Activated CD4-positive, alpha-beta T cell treated with anti-CD3 and anti-CD28 coated beads for 36 hours (primary cell): ENCODE data around the gene NUAK1. TPM values are rescaled to one million over a fixed set of nuclear protein-coding genes. Genes with fewer than 3 reads are reported as not detected.
A peak's percentile ranks its signal among the peaks of the same experiment; 100 is the strongest.

Source experiments
- ATAC-seq: fragments of 200-7000 bp; cut with Tn5 transposase; one replicate; pipeline ENCODE4 v1.10.0; 2021; ENCODE audit warnings: mild to moderate bottlenecking, moderate library complexity
- CTCF ChIA-PET: fragments of 350-600 bp; sonication (Branson Sonifier 250); formaldehyde crosslinking; loops from one replicate; lab custom pipeline; 2021; ENCODE audit warnings: antibody characterized with exemption; lab: Charles Lee
- POLR2A ChIA-PET: fragments of 350-600 bp; sonication (Branson Sonifier 250); formaldehyde crosslinking; loops from one replicate; lab custom pipeline; 2021; ENCODE audit warnings: antibody characterized with exemption, inconsistent platforms; lab: Charles Lee
- DNase-seq: peaks from one replicate; pipeline ENCODE4 v3.0.0-alpha.2; 2020
- H3K27ac Mint-ChIP-seq: one replicate; pipeline ENCODE4 v1.8.0; 2021; ENCODE audit warnings: mixed read lengths
- H3K27me3 Mint-ChIP-seq: one replicate; pipeline ENCODE4 v1.8.0; 2021; ENCODE audit warnings: mixed read lengths
- H3K36me3 Mint-ChIP-seq: one replicate; pipeline ENCODE4 v1.8.0; 2021; ENCODE audit warnings: low read depth, mixed read lengths
- H3K4me1 Mint-ChIP-seq: one replicate; pipeline ENCODE4 v1.8.0; 2021; ENCODE audit warnings: mixed read lengths
- H3K4me3 Mint-ChIP-seq: one replicate; pipeline ENCODE4 v1.8.0; 2021; ENCODE audit warnings: mild to moderate bottlenecking, moderate library complexity, mixed read lengths
- H3K9me3 Mint-ChIP-seq: one replicate; pipeline ENCODE4 v1.8.0; 2021; ENCODE audit warnings: low read depth, mixed read lengths
- intact Hi-C, 2 experiments: fragments of 100-400 bp; cut with DNase I in 1 of 2; cut with micrococcal nuclease in 1 of 2; formaldehyde crosslinking; loops; one replicate each; pipeline versions ENCODE4 v1.14.2 to v1.15.1; 2022 to 2024; cut with DNase I, micrococcal nuclease
- total RNA-seq, 2 experiments: library from RNA; stranded (reverse); gene quantifications; one replicate each; pipeline ENCODE4 v1.2.3, GENCODE V29; 2021

The NUAK1 gene
- total RNA-seq, 2 experiments from 2014 or later, result not detected

DNA sequence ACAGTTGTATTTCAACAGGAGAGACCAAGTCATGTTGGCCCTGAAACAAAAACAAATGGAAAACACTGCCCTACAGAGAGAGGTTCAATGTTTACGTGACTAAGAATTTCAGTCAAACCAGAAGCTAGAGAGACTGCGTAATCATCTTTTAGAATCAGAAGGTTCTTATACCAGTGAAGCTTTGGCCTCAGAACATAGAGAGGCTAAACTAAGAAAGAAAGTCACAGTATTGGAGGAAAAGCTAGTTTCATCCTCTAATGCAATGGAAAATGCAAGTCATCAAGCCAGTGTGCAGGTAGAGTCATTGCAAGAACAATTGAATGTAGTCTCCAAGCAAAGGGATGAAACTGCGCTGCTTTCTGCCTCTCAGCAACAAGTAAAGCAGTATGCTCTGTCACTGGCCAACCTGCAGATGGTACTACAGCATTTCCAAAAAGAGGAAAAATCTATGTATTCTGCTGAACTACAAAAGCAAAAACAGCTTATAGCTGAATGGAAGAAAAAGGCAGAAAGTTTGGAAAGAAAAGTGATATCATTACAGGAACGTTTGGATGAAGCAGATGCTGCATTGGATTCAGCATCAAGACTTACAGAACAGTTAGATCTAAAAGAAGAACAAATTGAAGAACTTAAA, 32.5 kb upstream of the NUAK1 start:
- DNase-seq (peak; percentile 33), ATAC-seq (peak; percentile 92)
- H3K27me3 Mint-ChIP-seq, result peaks cover 13% of the 10 kb centered on the region
- intact Hi-C loops, result loop anchor here in 1 of 2 experiments (2.0 kb wide), 1 partner anchor 52 kb away; no protein-coding TSS in a partner anchor
- H3K36me3 Mint-ChIP-seq, result no peaks in the 10 kb centered on the region
- POLR2A ChIA-PET, result no interaction called here
- H3K27ac Mint-ChIP-seq, result no peak overlapping the region
- H3K4me3 Mint-ChIP-seq, result no peak overlapping the region
- peaks cover 2% of the 10 kb centered on the region for H3K9me3 Mint-ChIP-seq
- H3K4me1 Mint-ChIP-seq, result peaks cover 7% of the 10 kb centered on the region
- CTCF ChIA-PET, result interaction anchor here (1.3 to 2.1 kb wide), 2 partner anchors 52 to 113 kb away, joined by 3 to 10 read pairs; no protein-coding TSS in a partner anchor

- Mint-ChIP-seq H3K4me3 (no peak overlapping the region), H3K4me1 (peaks cover 7% of the 10 kb centered on the region), H3K9me3 (peaks cover 2% of the 10 kb centered on the region), H3K36me3 (no peaks in the 10 kb centered on the region), H3K27me3 (peaks cover 18% of the 10 kb centered on the region), H3K27ac (no peak overlapping the region)
- intact Hi-C loops, result loop anchor here in 1 of 2 experiments (2.0 kb wide), 1 partner anchor 53 kb away; no protein-coding TSS in a partner anchor
- no peak for DNase-seq
- no peak for ATAC-seq
- ChIA-PET CTCF (interaction anchor here (2.1 kb wide), 1 partner anchor 53 kb away, joined by 10 read pairs; no protein-coding TSS in a partner anchor), POLR2A (no interaction called here)
Measured at GRCh38 chr12:106170285-106170684, 31.5 kb upstream of the NUAK1 start.

DNA sequence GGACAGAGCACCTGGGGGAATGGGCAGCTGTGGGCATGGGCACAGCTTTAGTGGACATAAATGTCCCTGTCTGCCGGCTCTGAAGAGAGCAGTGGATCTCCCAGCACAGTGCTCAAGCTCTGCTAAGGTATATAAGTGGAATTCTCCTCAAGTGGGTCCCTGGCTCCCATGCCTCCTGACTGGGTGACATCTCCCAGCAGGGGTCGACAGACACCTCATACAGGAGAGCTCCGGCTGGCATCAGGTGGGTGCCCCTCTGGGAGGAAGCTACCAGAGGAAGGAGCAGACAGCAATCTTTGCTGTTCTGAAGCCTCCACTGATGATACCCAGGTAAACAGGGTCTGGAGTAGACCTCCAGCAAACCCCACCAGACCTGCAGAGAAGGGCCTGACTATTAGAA, 25.0 kb upstream of the NUAK1 start:
- ChIA-PET CTCF (interaction anchor here (0.6 kb wide), 1 partner anchor 1067 kb away, joined by 3 read pairs; no protein-coding TSS in a partner anchor), POLR2A (no interaction called here)
- Mint-ChIP-seq H3K27me3 (peaks cover 32% of the 10 kb centered on the region), H3K4me3 (no peak overlapping the region), H3K4me1 (no peaks in the 10 kb centered on the region), H3K36me3 (no peaks in the 10 kb centered on the region), H3K9me3 (peaks cover under 1% of the 10 kb centered on the region), H3K27ac (no peak overlapping the region)
- intact Hi-C loops, result no loop called here
- no peak for DNase-seq
- ATAC-seq, result no peak

DNA sequence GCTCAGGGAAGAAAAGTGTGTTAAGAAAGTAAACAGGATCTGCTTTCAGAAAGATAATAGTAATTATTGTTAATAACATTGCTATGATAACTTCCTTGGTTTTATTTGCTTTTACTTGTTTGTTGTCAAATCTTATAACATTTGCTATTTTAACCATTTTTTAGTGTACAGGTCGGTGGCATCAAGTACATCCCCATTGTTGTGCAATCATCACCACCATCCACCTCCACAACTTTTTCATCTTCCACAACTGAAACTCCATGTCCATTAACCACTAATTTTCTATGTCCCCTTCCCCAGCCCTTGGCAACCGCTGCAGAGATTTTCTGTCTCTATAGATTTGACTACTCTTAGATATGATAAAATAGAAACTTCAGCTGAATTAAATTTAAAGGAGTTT, 22.7 kb upstream of the NUAK1 start:
- no peak for ATAC-seq
- POLR2A ChIA-PET, result no interaction called here
- CTCF ChIA-PET, result interaction anchor here (0.6 kb wide), 1 partner anchor 120 kb away, joined by 3 read pairs; no protein-coding TSS in a partner anchor
- Mint-ChIP-seq H3K4me3 (no peak overlapping the region), H3K27me3 (peaks cover 26% of the 10 kb centered on the region), H3K27ac (no peak overlapping the region), H3K4me1 (no peaks in the 10 kb centered on the region), H3K9me3 (no peaks in the 10 kb centered on the region), H3K36me3 (no peaks in the 10 kb centered on the region)
- no peak for DNase-seq
- intact Hi-C loops, result no loop called here

DNA sequence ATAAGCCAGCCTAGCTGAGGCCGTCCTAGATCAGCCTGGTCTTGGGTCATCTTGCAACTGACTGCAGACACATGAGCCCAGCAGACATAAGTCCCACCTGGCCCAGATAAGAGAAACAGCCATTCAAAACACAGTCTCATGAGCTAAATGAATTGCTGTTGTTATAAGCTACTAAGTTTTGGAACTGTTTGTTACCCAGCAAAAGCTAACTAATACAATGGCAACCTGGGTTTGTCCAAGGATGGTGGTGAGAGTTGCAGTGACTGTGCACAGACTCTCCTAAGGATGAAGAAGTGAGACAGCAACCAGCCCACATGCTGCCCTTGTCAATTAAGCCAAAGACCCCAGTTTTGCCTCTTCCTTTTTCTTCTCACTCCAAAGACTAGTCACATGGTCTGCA, 22.2 kb upstream of the NUAK1 start:
- Mint-ChIP-seq H3K27ac (no peak overlapping the region), H3K27me3 (peaks cover 24% of the 10 kb centered on the region), H3K4me1 (no peaks in the 10 kb centered on the region), H3K4me3 (no peak overlapping the region), H3K9me3 (no peaks in the 10 kb centered on the region), H3K36me3 (no peaks in the 10 kb centered on the region)
- intact Hi-C loops, result no loop called here
- DNase-seq, result no peak
- ChIA-PET CTCF (no interaction called here), POLR2A (no interaction called here)
- ATAC-seq, result no peak

- DNase-seq, result no peak
- H3K9me3 Mint-ChIP-seq, result no peaks in the 10 kb centered on the region
- ChIA-PET POLR2A (no interaction called here), CTCF (interaction anchor here (1.8 to 1.9 kb wide), 2 partner anchors 21 to 66 kb away, joined by 4 to 5 read pairs; no protein-coding TSS in a partner anchor)
- H3K27ac Mint-ChIP-seq, result no peak overlapping the region
- no peaks in the 10 kb centered on the region for H3K4me1 Mint-ChIP-seq
- no peaks in the 10 kb centered on the region for H3K36me3 Mint-ChIP-seq
- intact Hi-C loops, result no loop called here
- H3K4me3 Mint-ChIP-seq, result no peak overlapping the region
- no peak for ATAC-seq
- H3K27me3 Mint-ChIP-seq, result peaks cover 17% of the 10 kb centered on the region
Measured at GRCh38 chr12:106157802-106158201, 19.0 kb upstream of the NUAK1 start.

DNA sequence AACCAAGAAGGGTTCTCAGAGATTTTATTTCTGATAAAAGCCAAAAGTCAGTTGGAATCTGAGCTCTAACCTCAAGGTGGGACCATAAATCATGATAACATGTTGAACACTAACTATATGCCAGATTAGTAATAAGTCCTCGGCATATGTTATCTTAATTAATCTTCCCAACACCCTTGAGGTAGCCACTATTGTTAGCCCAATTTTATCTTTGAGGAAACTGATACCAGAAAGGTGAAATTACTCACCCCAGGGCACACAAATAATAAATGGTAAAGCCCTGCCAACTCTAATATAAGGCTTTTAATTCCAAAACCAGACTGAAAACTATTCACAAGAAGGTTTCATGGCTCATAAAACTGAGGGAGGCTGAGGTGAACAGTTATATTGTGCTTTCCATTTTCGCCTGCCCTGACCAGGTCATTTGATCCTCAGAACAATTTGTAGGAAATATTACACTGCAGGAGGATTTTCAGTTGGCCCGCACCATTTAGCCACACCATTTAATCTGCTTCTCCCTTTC, 16.1 kb upstream of the NUAK1 start:
- H3K4me3 Mint-ChIP-seq, result no peak overlapping the region
- H3K4me1 Mint-ChIP-seq, result no peaks in the 10 kb centered on the region
- POLR2A ChIA-PET, result no interaction called here
- CTCF ChIA-PET, result interaction anchor here (1.0 to 1.4 kb wide), 2 partner anchors 18 to 734 kb away, joined by 3 read pairs; no protein-coding TSS in a partner anchor
- H3K9me3 Mint-ChIP-seq, result no peaks in the 10 kb centered on the region
- no peaks in the 10 kb centered on the region for H3K36me3 Mint-ChIP-seq
- intact Hi-C loops, result no loop called here
- no peak overlapping the region for H3K27ac Mint-ChIP-seq
- peaks cover 11% of the 10 kb centered on the region for H3K27me3 Mint-ChIP-seq
- DNase-seq (no peak), ATAC-seq (no peak)

DNA sequence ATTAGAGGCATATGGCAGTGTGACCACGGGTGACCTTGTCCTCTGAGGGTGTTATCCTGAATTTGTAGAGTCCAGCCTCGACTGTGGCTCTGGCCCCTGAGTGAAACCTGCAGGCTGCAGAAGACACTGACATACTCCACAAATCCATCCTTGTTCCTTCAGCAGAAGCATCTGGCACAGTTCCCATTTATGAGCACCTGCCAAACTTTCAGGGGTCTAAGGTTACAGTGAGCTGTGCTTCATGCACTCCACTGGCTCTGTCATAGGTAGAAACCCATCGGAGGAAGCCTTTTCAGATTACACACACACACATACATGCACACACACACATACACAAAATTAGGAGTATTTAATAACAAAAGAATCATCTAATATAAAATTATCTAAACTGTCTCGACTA, 13.6 kb upstream of the NUAK1 start:
- Mint-ChIP-seq H3K9me3 (no peaks in the 10 kb centered on the region), H3K36me3 (no peaks in the 10 kb centered on the region), H3K4me1 (no peaks in the 10 kb centered on the region), H3K27ac (no peak overlapping the region), H3K4me3 (no peak overlapping the region), H3K27me3 (peaks cover 16% of the 10 kb centered on the region)
- no peak for ATAC-seq
- POLR2A ChIA-PET, result no interaction called here
- intact Hi-C loops, result no loop called here
- no peak for DNase-seq
- CTCF ChIA-PET, result interaction anchor here (2.4 kb wide), 1 partner anchor 16 kb away, joined by 7 read pairs; no protein-coding TSS in a partner anchor

- Mint-ChIP-seq H3K4me3 (no peak overlapping the region), H3K9me3 (no peaks in the 10 kb centered on the region), H3K4me1 (no peaks in the 10 kb centered on the region), H3K27ac (no peak overlapping the region), H3K27me3 (peaks cover 23% of the 10 kb centered on the region), H3K36me3 (no peaks in the 10 kb centered on the region)
- no peak for DNase-seq
- no peak for ATAC-seq
- ChIA-PET POLR2A (no interaction called here), CTCF (interaction anchor here (1.2 kb wide), 2 partner anchors 13 to 14 kb away, joined by 5 to 7 read pairs; no protein-coding TSS in a partner anchor)
- intact Hi-C loops, result no loop called here
Measured at GRCh38 chr12:106150555-106150954, 11.8 kb upstream of the NUAK1 start.

DNA sequence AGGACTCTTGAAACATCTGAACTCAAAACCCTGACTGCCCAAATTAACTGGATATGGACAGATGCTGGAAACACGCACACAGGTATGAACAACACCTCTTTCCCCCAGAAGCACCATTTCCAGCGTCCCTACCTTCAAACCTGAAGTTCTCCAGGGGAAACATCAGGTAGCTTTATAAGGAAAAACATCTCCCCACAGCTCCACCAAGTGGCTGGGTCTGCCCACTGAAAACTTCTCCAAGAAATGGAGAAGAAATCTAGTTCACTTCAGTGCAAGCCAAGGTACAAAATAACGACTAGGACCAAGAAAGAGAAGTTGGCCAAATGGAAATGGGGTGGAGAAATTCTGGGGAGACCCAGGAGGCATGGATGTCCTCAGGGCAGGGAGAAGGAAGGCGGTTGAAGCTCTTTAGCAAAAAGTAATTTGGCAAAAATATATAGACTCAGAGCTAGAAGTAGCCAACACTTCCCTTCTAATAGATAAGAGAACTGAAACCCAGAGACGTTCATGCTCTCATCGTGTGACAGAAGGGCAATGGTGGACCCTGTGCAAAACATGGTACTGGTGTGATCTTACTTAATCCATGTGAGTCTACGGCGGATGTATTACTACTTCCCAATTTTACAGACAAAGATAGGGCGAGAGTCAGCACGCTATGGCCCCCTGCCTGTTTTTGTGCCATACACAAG, 10.5 kb upstream of the NUAK1 start:
- Mint-ChIP-seq H3K27ac (no peak overlapping the region), H3K4me1 (no peaks in the 10 kb centered on the region), H3K36me3 (no peaks in the 10 kb centered on the region), H3K9me3 (no peaks in the 10 kb centered on the region), H3K27me3 (peaks cover 25% of the 10 kb centered on the region), H3K4me3 (no peak overlapping the region)
- ChIA-PET POLR2A (interaction anchor here (0.6 kb wide), 1 partner anchor 802 kb away, joined by 3 read pairs; no protein-coding TSS in a partner anchor), CTCF (interaction anchor here (0.7 to 2.4 kb wide), 6 partner anchors 12 to 728 kb away, joined by 3 to 12 read pairs (median 4); no protein-coding TSS in a partner anchor)
- intact Hi-C loops, result no loop called here
- ATAC-seq (no peak), DNase-seq (peak; percentile 26)

DNA sequence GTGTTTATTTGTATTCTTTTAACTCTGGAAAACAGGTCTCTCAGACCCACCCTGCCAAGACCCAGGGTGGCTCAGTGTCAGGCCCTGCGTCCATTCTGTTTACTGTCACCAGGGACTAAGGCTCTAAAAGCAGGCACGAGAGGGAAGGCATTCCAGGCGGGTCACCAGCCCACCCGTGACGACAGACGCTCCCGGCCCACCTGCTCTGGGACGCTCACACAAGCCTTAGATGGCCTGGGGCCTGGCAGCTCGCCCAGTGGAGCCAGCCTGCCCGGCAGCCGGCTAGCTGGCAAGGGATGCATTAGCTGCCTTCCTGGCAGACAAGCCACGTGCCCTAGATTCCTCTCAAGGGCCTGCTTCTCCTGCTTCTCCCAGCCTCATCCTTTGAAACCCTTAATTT, 9.2 kb upstream of the NUAK1 start:
- H3K27me3 Mint-ChIP-seq, result peaks cover 25% of the 10 kb centered on the region
- H3K27ac Mint-ChIP-seq, result no peak overlapping the region
- DNase-seq (no peak), ATAC-seq (no peak)
- ChIA-PET POLR2A (no interaction called here), CTCF (interaction anchor here (0.9 to 2.4 kb wide), 4 partner anchors 11 to 727 kb away, joined by 4 to 12 read pairs (median 8); no protein-coding TSS in a partner anchor)
- no peaks in the 10 kb centered on the region for H3K4me1 Mint-ChIP-seq
- H3K36me3 Mint-ChIP-seq, result no peaks in the 10 kb centered on the region
- intact Hi-C loops, result no loop called here
- no peaks in the 10 kb centered on the region for H3K9me3 Mint-ChIP-seq
- no peak overlapping the region for H3K4me3 Mint-ChIP-seq
